Panc1 (cell line): ENCODE results near the gene PDK3. TPM values are rescaled to one million over a fixed set of nuclear protein-coding genes. Genes with fewer than 3 reads are reported as not detected.

Experiments used
- ATAC-seq: fragments of 200-7000 bp; cut with Tn5 transposase; 2 replicates; pipeline ENCODE4 v1.9.1; 2020; ENCODE audit warnings: mild to moderate bottlenecking, moderate library complexity
- BruUV-seq: library from RNA; stranded (reverse); fragments of 400-500 nt; replicated peaks from 2 replicates; lab custom pipeline; 2021; lab: Mats Ljungman, UMichigan
- CTCF ChIA-PET: fragments of 300-600 bp; sonication (Branson Sonifier 250); formaldehyde crosslinking; loops from one replicate; lab custom pipeline; 2022; ENCODE audit warnings: antibody characterized with exemption; lab: Charles Lee
- POLR2A ChIA-PET: fragments of 300-600 bp; sonication (Branson Sonifier 250); formaldehyde crosslinking; loops from one replicate; lab custom pipeline; 2022; ENCODE audit warnings: antibody characterized with exemption; lab: Charles Lee
- DNase-seq: peaks from one replicate; pipeline ENCODE4 v3.0.0-alpha.2; 2010; ENCODE audit warnings: low read depth, low spot score
- H3K27ac ChIP-seq: 2 replicates; pipeline ENCODE4 v1.5.1; 2011; ENCODE audit warnings: mild to moderate bottlenecking, low read length, inconsistent platforms
- H3K27me3 ChIP-seq: fragments of 200-500 bp; sonication (Bioruptor generic); 2 replicates; pipeline ENCODE4 v1.6.0; 2014; ENCODE audit warnings: low read length, inconsistent platforms; ENCODE audit not compliant: control insufficient read depth, insufficient read depth
- H3K36me3 ChIP-seq: fragments of 200-500 bp; sonication (Bioruptor generic); 2 replicates; pipeline ENCODE4 v1.5.1; 2014; ENCODE audit warnings: inconsistent platforms, mild to moderate bottlenecking, low read length, moderate library complexity; ENCODE audit not compliant: control insufficient read depth, insufficient read depth
- H3K4me1 ChIP-seq: 2 replicates; pipeline ENCODE4 v1.5.1; 2011; ENCODE audit warnings: inconsistent platforms, mild to moderate bottlenecking, low read length, moderate library complexity; ENCODE audit not compliant: control insufficient read depth, insufficient read depth
- H3K4me3 ChIP-seq, 2 experiments: 2 replicates each; pipeline ENCODE4 v1.5.1; 2011 to 2012; ENCODE audit warnings: low read depth in 2 of 2, low read length in 2 of 2, mild to moderate bottlenecking in 2 of 2, inconsistent platforms in 1 of 2, moderate library complexity in 1 of 2
- H3K9me3 ChIP-seq: fragments of 200-500 bp; sonication (Bioruptor generic); 2 replicates; pipeline ENCODE4 v1.5.1; 2014; ENCODE audit warnings: low read depth, mild to moderate bottlenecking, inconsistent platforms, low read length, moderate library complexity; ENCODE audit not compliant: control insufficient read depth, insufficient read depth
- CTCF ChIP-seq: fragments of 450-650 bp; IDR thresholded peaks from 2 replicates; pipeline ENCODE4 v1.5.1; 2017; ENCODE audit warnings: mild to moderate bottlenecking
- POLR2AphosphoS5 ChIP-seq: IDR thresholded peaks from 2 replicates; pipeline ENCODE4 v1.6.1; 2012; ENCODE audit warnings: mild to moderate bottlenecking, low read depth, low read length, moderate library complexity
- REST ChIP-seq, 2 experiments: IDR thresholded peaks; 2 replicates each; pipeline ENCODE4 v1.6.1; 2011 to 2012; ENCODE audit warnings: low read depth in 2 of 2, control low read depth in 1 of 2, low read length in 1 of 2, mild to moderate bottlenecking in 1 of 2, moderate library complexity in 1 of 2; ENCODE audit not compliant: insufficient read depth in 1 of 2
- SIN3A ChIP-seq: IDR thresholded peaks from 2 replicates; pipeline ENCODE4 v1.6.1; 2012; ENCODE audit warnings: low read depth, mild to moderate bottlenecking, low read length, moderate library complexity, borderline replicate concordance; ENCODE audit not compliant: insufficient read depth
- TCF7L2 ChIP-seq: IDR thresholded peaks from 2 replicates; pipeline ENCODE4 v1.6.1; 2011; ENCODE audit warnings: mild to moderate bottlenecking, low read depth, low read length, inconsistent platforms
- in situ Hi-C: cut with HindIII; loops from 2 replicates; pipeline ENCODE4 v1.10.0; 2016; ENCODE audit warnings: low sequenced_read_pairs, low pct_unique_long_range_greater_than_20kb
- intact Hi-C: fragments of 100-400 bp; cut with micrococcal nuclease; formaldehyde crosslinking; loops from one replicate; pipeline ENCODE4 v1.10.0; 2022; ENCODE audit not compliant: unreplicated experiment
- total RNA-seq: library from RNA; stranded (reverse); gene quantifications from one replicate; pipeline ENCODE4 v1.2.1, GENCODE V29; 2021; ENCODE audit not compliant: unreplicated experiment

PDK3 gene
- total RNA-seq, 1 experiment from 2014 or later, result 5.5 TPM

GRCh38 chrX:24536551-24536950 lies 71.5 kb downstream of the PDK3 start:
- intact Hi-C loops (no loop called here), in situ Hi-C loops (no loop called here)
- ChIA-PET POLR2A (no interaction called here), CTCF (no interaction called here)
- Histone ChIP-seq H3K4me1 (no peaks in the 10 kb centered on the region), H3K4me3 (no peak overlapping the region), H3K27ac (no peak overlapping the region), H3K27me3 (no peaks in the 10 kb centered on the region), H3K36me3 (no peaks in the 10 kb centered on the region), H3K9me3 (no peaks in the 10 kb centered on the region)
- BruUV-seq, result no TSS peak
- no peak for TF ChIP-seq SIN3A
- TF ChIP-seq REST (IDR thresholded peaks at IDR 0.05; ENCODE audit: insufficient read depth in 1 of 2, low read depth in 2 of 2, low read length in 1 of 2), result no peak
- TF ChIP-seq CTCF, result no peak
- no peak for TF ChIP-seq TCF7L2
- TF ChIP-seq POLR2AphosphoS5, result no peak
- DNase-seq (no peak), ATAC-seq (no peak)

GRCh38 chrX:24542756-24543155 lies 77.7 kb downstream of the PDK3 start:
- no TSS peak for BruUV-seq
- in situ Hi-C loops, result no loop called here
- no peaks in the 10 kb centered on the region for H3K4me1 ChIP-seq
- ChIA-PET POLR2A (no interaction called here), CTCF (no interaction called here)
- TF ChIP-seq SIN3A, result no peak
- TF ChIP-seq REST (IDR thresholded peaks at IDR 0.05; ENCODE audit: insufficient read depth in 1 of 2, low read depth in 2 of 2, low read length in 1 of 2), result no peak
- no peak for TF ChIP-seq POLR2AphosphoS5
- TF ChIP-seq CTCF, result no peak
- TF ChIP-seq TCF7L2, result no peak
- intact Hi-C loops, result no loop called here
- H3K9me3 ChIP-seq, result no peaks in the 10 kb centered on the region
- no peak overlapping the region for H3K4me3 ChIP-seq
- no peak overlapping the region for H3K27ac ChIP-seq
- no peaks in the 10 kb centered on the region for H3K36me3 ChIP-seq
- H3K27me3 ChIP-seq, result no peaks in the 10 kb centered on the region
- no peak for DNase-seq
- ATAC-seq, result no peak
